IPS-18c (cell line): Measurements from ENCODE around the gene DKKL1.
"Not testable (repeated sequence)": the region's sequence is repeated elsewhere in the genome, so short reads cannot be mapped to it uniquely, and the experiment has no call there.

Experiments used
- H3K4me3 ChIP-seq: 2 replicates; pipeline ENCODE4 v1.7.0; 2013; ENCODE audit warnings: low read depth, mild to moderate bottlenecking, low read length, moderate library complexity; ENCODE audit not compliant: insufficient read depth
- H3K9me3 ChIP-seq: one replicate; pipeline ENCODE4 v1.6.1; 2013; ENCODE audit warnings: mild to moderate bottlenecking, low read length, moderate library complexity; ENCODE audit not compliant: control insufficient read depth, insufficient read depth

The DKKL1 gene

GRCh38 chr19:49348305-49349189 is 15.1 kb upstream of the DKKL1 start:
- H3K9me3 ChIP-seq: no peaks in the 10 kb centered on the region
- no peak overlapping the region for H3K4me3 ChIP-seq

GRCh38 chr19:49349567-49349966 is 14.1 kb upstream of the DKKL1 start:
- no peaks in the 10 kb centered on the region for H3K9me3 ChIP-seq
- H3K4me3 ChIP-seq: no peak overlapping the region

GRCh38 chr19:49355909-49356353 is 7.7 kb upstream of the DKKL1 start:
- H3K9me3 ChIP-seq: no peaks in the 10 kb centered on the region

GRCh38 chr19:49356382-49356781 is 7.3 kb upstream of the DKKL1 start:
- no peaks in the 10 kb centered on the region for H3K9me3 ChIP-seq
- no peak overlapping the region for H3K4me3 ChIP-seq

More at GRCh38 chr19:49355909-49356353, 7.7 kb upstream of the DKKL1 start:
- H3K4me3 ChIP-seq: no peak overlapping the region

GRCh38 chr19:49357186-49357585 is 6.5 kb upstream of the DKKL1 start:
- Histone ChIP-seq H3K9me3 (no peaks in the 10 kb centered on the region), H3K4me3 (no peak overlapping the region)

- Histone ChIP-seq H3K9me3 (no peaks in the 10 kb centered on the region), H3K4me3 (peak overlapping the region; percentile 97)
These were observed 3.5 kb upstream of the DKKL1 start for GRCh38 chr19:49359851-49360820.

GRCh38 chr19:49361438-49362047 is 2.1 kb upstream of the DKKL1 start:
- H3K4me3 ChIP-seq: peak overlapping the region; percentile 97
- H3K9me3 ChIP-seq: no peaks in the 10 kb centered on the region

- H3K4me3 ChIP-seq: peak within 1 kb of the TSS; percentile 97
- H3K9me3 ChIP-seq: no peaks in the 10 kb centered on the region
These were observed 1.4 kb upstream of the DKKL1 start, which contains the start of gene TEAD2 for GRCh38 chr19:49362048-49362928. Gene TEAD2, minus strand, starts transcription at chr19:49362416. Its CDS starts 2,341 bp downstream, at chr19:49360075.

- Histone ChIP-seq H3K9me3 (no peaks in the 10 kb centered on the region), H3K4me3 (peak overlapping the region; percentile 97)
These were observed 779 bp upstream of the DKKL1 start for GRCh38 chr19:49362929-49363267.

- Histone ChIP-seq H3K4me3 (peak overlapping the region; percentile 36; the same call in 1 of the 2 replicates), H3K9me3 (peaks cover 4% of the 10 kb centered on the region)
These were observed 533 bp downstream of the DKKL1 start for GRCh38 chr19:49364083-49364737.

- H3K9me3 ChIP-seq: peaks cover 7% of the 10 kb centered on the region
- no peak overlapping the region for H3K4me3 ChIP-seq
These were observed 2.4 kb downstream of the DKKL1 start for GRCh38 chr19:49366110-49366509.

- H3K4me3 ChIP-seq: no peak overlapping the region
- peaks cover 7% of the 10 kb centered on the region for H3K9me3 ChIP-seq
These were observed 5.2 kb downstream of the DKKL1 start for GRCh38 chr19:49368711-49369358.

GRCh38 chr19:49371184-49371583 is 7.5 kb downstream of the DKKL1 start:
- H3K4me3 ChIP-seq: no peak overlapping the region
- peaks cover 7% of the 10 kb centered on the region for H3K9me3 ChIP-seq

- not testable (repeated sequence) for H3K4me3 ChIP-seq, H3K9me3 ChIP-seq
These were observed 9.5 kb downstream of the DKKL1 start for GRCh38 chr19:49373174-49373573.

- Histone ChIP-seq H3K9me3 (no peaks in the 10 kb centered on the region), H3K4me3 (no peak overlapping the region)
These were observed 11.2 kb downstream of the DKKL1 start for GRCh38 chr19:49374665-49375434.
